Measurements from ENCODE around the gene IL11RA. TPM values are rescaled to one million over a fixed set of nuclear protein-coding genes. Genes with fewer than 3 reads are reported as not detected.

Gene IL11RA
- polyA plus RNA-seq, 4 donors: 10.3 to 40.0 (median 25.3) TPM

DNA sequence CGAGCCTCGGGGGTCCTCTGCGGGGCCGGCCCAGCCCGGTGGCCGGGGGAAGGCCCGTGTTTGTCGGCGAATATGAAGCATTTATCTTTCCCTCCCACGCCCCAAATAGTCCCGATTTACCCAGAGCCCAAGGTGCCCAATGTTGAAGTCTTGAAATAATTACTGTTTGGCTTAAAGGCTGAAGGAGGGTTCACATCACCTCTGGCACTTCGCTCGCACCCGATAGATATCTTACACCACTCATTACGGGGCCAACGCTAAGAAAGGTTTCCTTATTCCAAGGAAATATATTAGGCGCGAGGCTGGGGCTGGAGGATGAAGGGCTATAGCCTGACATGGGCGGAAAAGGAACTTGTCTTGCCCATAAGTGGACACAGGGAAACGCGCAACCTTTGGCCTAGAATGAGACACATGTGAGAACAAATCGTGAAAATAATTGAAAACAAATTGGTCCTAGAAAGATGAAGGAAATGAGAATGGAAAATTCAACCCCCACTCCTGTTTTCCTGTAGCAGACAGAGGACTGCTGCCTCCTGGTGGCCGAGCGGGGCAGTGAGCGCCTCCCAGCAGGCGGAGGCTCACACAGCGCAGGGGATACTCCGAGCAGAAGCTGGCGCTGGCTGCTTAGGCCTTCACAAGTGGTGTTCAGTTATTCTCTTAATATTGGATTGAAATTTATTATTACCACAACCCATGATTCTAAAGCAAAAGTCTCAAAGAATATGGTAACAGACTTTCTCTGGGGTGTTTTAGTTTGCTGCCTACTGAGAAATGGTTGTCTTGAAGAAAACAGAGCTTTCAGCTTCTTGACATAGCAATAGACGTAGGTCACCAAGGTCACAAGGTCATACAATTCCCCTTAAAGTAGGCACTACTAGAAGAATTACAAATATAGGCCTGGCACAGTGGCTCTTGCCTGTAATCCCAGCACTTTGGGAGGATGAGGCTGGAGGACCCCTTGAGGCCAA, 50.1 kb downstream of the IL11RA start:
- peaks cover 0 to 3% (median 0%) of the 10 kb centered on the region in 3 donors for H3K4me1 ChIP-seq (ENCODE audit: control insufficient read depth in 3 of 3, insufficient read depth in 2 of 3, low read depth in 1 of 3, low read length in 2 of 3)
- H3K27me3 ChIP-seq (ENCODE audit: control insufficient read depth in 3 of 3, insufficient read depth in 3 of 3, low read length in 3 of 3): peaks cover 0 to 10% (median 3%) of the 10 kb centered on the region in 3 donors
- no peaks in the 10 kb centered on the region for H3K36me3 ChIP-seq (ENCODE audit: control insufficient read depth in 3 of 3, insufficient read depth in 2 of 3, low read depth in 1 of 3, low read length in 3 of 3)
- DNase-seq: peak; percentile 80 to 92
- peak overlapping the region in 2 of 3 donors; percentile 14 to 80 for H3K27ac ChIP-seq (ENCODE audit: low read depth in 1 of 3, low read length in 2 of 3)
- H3K4me3 ChIP-seq (ENCODE audit: low read depth in 1 of 3, low read length in 3 of 3): peak overlapping the region; percentile 36 to 61 (median 38)
- WGBS, 3 donors: 2 to 3% (median 3%) methylated on average over 30 of the region's 30 CpGs
- FAIRE-seq: no peak
- H3K9me3 ChIP-seq (ENCODE audit: control insufficient read depth in 2 of 2, insufficient read depth in 1 of 2, low read depth in 1 of 2, low read length in 1 of 2): no peaks in the 10 kb centered on the region

GRCh38 chr9:34707130-34707529, 55.1 kb downstream of the IL11RA start:
- Histone ChIP-seq H3K27ac (ENCODE audit: low read depth in 1 of 3, low read length in 2 of 3) (no peak overlapping the region), H3K27me3 (ENCODE audit: control insufficient read depth in 3 of 3, insufficient read depth in 3 of 3, low read length in 3 of 3) (no peaks in the 10 kb centered on the region), H3K4me1 (ENCODE audit: control insufficient read depth in 3 of 3, insufficient read depth in 2 of 3, low read depth in 1 of 3, low read length in 2 of 3) (no peaks in the 10 kb centered on the region), H3K4me3 (ENCODE audit: low read depth in 1 of 3, low read length in 3 of 3) (no peak overlapping the region), H3K9me3 (ENCODE audit: control insufficient read depth in 2 of 2, insufficient read depth in 1 of 2, low read depth in 1 of 2, low read length in 1 of 2) (no peaks in the 10 kb centered on the region), H3K36me3 (ENCODE audit: control insufficient read depth in 3 of 3, insufficient read depth in 2 of 3, low read depth in 1 of 3, low read length in 3 of 3) (no peaks in the 10 kb centered on the region)
- FAIRE-seq (no peak), DNase-seq (no peak)
- 69 to 88% (median 80%) methylated on average over 2 of the region's 2 CpGs for WGBS, 3 donors

DNA sequence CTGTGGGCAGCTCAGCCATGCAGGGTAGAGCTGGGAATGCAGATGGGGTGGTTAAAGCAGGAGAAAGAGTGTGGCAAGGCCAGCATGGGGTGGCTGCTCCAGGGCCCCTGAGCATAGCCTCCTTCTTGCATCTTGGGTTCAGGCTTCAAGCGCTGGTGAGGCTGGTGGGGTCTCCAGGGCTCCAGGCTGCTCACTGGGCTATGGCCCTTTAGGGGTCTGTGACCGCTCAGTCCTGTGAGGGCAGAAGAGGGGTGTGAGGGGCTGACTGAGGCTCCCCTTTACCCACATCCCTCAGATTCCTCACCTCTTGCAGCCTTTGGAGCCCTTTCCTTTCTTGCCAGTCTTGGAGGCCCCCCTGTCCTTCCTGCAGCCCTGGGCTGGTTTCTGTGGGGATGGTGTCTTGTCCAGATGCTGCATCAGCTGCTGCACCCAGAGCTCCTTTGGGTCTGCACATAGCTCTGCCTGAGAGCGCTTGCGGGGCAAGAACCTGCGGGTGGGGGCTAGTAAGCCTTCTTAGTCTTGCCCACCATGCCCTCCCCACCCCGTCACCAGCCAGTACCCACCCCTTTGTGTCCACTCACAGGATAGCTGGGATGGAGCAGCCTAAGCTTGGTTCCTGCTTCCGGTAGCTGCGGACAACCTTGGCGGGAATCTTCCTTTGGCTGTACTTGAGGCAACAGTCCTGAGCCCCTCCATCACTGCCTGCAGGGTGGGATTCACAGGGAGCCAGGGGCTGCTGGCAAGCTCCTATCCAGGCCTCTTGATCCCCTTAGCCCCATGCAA, 57.4 kb downstream of the IL11RA start:
- no peak for FAIRE-seq
- Histone ChIP-seq H3K27ac (ENCODE audit: low read depth in 1 of 3, low read length in 2 of 3) (no peak overlapping the region), H3K36me3 (ENCODE audit: control insufficient read depth in 3 of 3, insufficient read depth in 2 of 3, low read depth in 1 of 3, low read length in 3 of 3) (no peaks in the 10 kb centered on the region), H3K4me1 (ENCODE audit: control insufficient read depth in 3 of 3, insufficient read depth in 2 of 3, low read depth in 1 of 3, low read length in 2 of 3) (no peaks in the 10 kb centered on the region), H3K4me3 (ENCODE audit: low read depth in 1 of 3, low read length in 3 of 3) (no peak overlapping the region), H3K9me3 (ENCODE audit: control insufficient read depth in 2 of 2, insufficient read depth in 1 of 2, low read depth in 1 of 2, low read length in 1 of 2) (no peaks in the 10 kb centered on the region), H3K27me3 (ENCODE audit: control insufficient read depth in 3 of 3, insufficient read depth in 3 of 3, low read length in 3 of 3) (no peaks in the 10 kb centered on the region)
- 92 to 99% (median 95%) methylated on average over 8 to 9 of the region's 9 CpGs for WGBS, 3 donors
- DNase-seq: no peak

DNA sequence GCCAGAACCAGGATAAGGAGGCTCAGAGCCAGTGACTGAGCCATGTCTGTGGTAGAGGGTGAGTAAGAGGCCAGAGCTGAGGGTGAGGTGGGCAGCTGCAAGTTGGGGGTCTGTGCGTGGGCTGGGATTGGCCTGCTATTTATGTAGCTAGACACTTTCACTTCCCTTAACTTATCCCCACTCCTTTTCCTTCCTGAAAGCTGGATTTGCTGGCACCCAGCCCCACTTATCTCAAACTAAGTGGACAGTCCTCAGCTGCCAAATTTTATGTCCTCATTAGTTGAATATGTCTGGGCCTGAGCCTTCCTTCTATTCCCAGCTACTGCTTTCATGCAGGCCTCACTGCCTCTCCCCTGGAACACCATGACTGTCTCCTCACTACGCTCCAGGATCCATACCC, 58.0 kb downstream of the IL11RA start, which contains the start of gene CCL21:
Gene CCL21 (minus strand): TSS at position 114 of the 400 bp plus-strand sequence. CDS start 70 bp downstream, at position 44.
- no peaks in the 10 kb centered on the region for H3K27me3 ChIP-seq (ENCODE audit: control insufficient read depth in 3 of 3, insufficient read depth in 3 of 3, low read length in 3 of 3)
- DNase-seq (no peak), FAIRE-seq (no peak)
- H3K36me3 ChIP-seq (ENCODE audit: control insufficient read depth in 3 of 3, insufficient read depth in 2 of 3, low read depth in 1 of 3, low read length in 3 of 3): no peaks in the 10 kb centered on the region
- H3K4me1 ChIP-seq (ENCODE audit: control insufficient read depth in 3 of 3, insufficient read depth in 2 of 3, low read depth in 1 of 3, low read length in 2 of 3): no peaks in the 10 kb centered on the region
- H3K9me3 ChIP-seq (ENCODE audit: control insufficient read depth in 2 of 2, insufficient read depth in 1 of 2, low read depth in 1 of 2, low read length in 1 of 2): no peaks in the 10 kb centered on the region
- 38 to 54% (median 41%) methylated on average over 2 of the region's 2 CpGs for WGBS, 3 donors
- H3K27ac ChIP-seq (ENCODE audit: low read depth in 1 of 3, low read length in 2 of 3): no peak within 1 kb of the TSS
- H3K4me3 ChIP-seq (ENCODE audit: low read depth in 1 of 3, low read length in 3 of 3): no peak within 1 kb of the TSS

Other genes with a start within 250 kb of the IL11RA start
- gene FAM219A, start 193.6 kb upstream of the IL11RA start, polyA plus RNA-seq: 1 to 10 TPM; 2.7 to 9.0 (median 4.5) TPM
- under 1 TPM in 1 of 4 donors, not detected in 3; 0.22 TPM for gene DNAI1, start 193.4 kb upstream of the IL11RA start, polyA plus RNA-seq
- 1 to 10 TPM; 1.8 to 8.9 (median 5.1) TPM for gene ENHO, start 129.2 kb upstream of the IL11RA start, polyA plus RNA-seq
- 1 to 10 TPM; 1.1 to 9.3 (median 5.9) TPM for gene CNTFR, start 62.5 kb upstream of the IL11RA start, polyA plus RNA-seq
- 10 to 100 TPM; 41.2 to 93.7 (median 72.4) TPM for gene RPP25L, start 40.1 kb upstream of the IL11RA start, polyA plus RNA-seq
- 10 to 100 TPM; 55.7 to 92.9 (median 85.9) TPM for gene DCTN3, start 31.7 kb upstream of the IL11RA start, polyA plus RNA-seq
- under 1 TPM in 2 of 4 donors, not detected in 2; 0.03 to 0.04 TPM for gene ARID3C, start 23.1 kb upstream of the IL11RA start, polyA plus RNA-seq
- gene SIGMAR1, start 14.4 kb upstream of the IL11RA start, polyA plus RNA-seq: 10 to 100 TPM; 41.4 to 88.8 (median 68.5) TPM
- 100 to 1,000 TPM in 1 of 4 donors, 10 to 100 TPM in 3; 37.4 to 106 (median 65.2) TPM for gene GALT, start 5.5 kb upstream of the IL11RA start, polyA plus RNA-seq
- gene CCL27, start 10.5 kb downstream of the IL11RA start, polyA plus RNA-seq: under 1 TPM in 3 of 4 donors, not detected in 1; 0.09 to 0.89 (median 0.24) TPM
- gene CCL19, start 39.1 kb downstream of the IL11RA start, polyA plus RNA-seq: 1 to 10 TPM in 2 of 4 donors, not detected in 2; 5.5 to 7.6 TPM
- gene CCL21, start 58.0 kb downstream of the IL11RA start, polyA plus RNA-seq: 100 to 1,000 TPM in 1 of 4 donors, 10 to 100 TPM in 2, 1 to 10 TPM in 1; 2.2 to 286 (median 26.7) TPM

Data from small intestine (tissue), 7 donors.